GM23338 (cell line): Measurements from ENCODE around the gene ZMAT5.

Experiments
- CREB1 ChIP-seq: fragments of 250-450 bp; sonication (Bioruptor Pico); IDR thresholded peaks from 2 replicates; pipeline ENCODE4 v1.5.0; 2020; ENCODE audit warnings: low read depth, mild to moderate bottlenecking, moderate library complexity
- EZH2 ChIP-seq: fragments of 200-600 bp; sonication (generic); IDR thresholded peaks from one replicate; pipeline ENCODE4 v1.8.0; 2017; ENCODE audit warnings: antibody characterized with exemption, mild to moderate bottlenecking, low read depth; ENCODE audit not compliant: unreplicated experiment
- EZH2phosphoT487 ChIP-seq: fragments of 200-600 bp; sonication (generic); IDR thresholded peaks from one replicate; pipeline ENCODE4 v1.8.1; 2018; ENCODE audit warnings: antibody characterized with exemption; ENCODE audit not compliant: unreplicated experiment
- JUNB ChIP-seq: IDR thresholded peaks from one replicate; pipeline ENCODE4 v1.6.1; 2016; ENCODE audit warnings: antibody characterized with exemption; ENCODE audit not compliant: unreplicated experiment
- POLR2AphosphoS5 ChIP-seq: IDR thresholded peaks from 2 replicates; pipeline ENCODE4 v1.6.1; 2016; ENCODE audit warnings: antibody characterized with exemption, low read depth
- ZNF114 ChIP-seq: fragments of 250-450 bp; sonication (Bioruptor Pico); IDR thresholded peaks from 2 replicates; pipeline ENCODE4 v1.5.0; 2020; ENCODE audit warnings: mild to moderate bottlenecking, moderate library complexity
- ZNF331 ChIP-seq: fragments of 250-450 bp; sonication (Bioruptor Pico); IDR thresholded peaks from 2 replicates; pipeline ENCODE4 v1.5.0; 2020; ENCODE audit warnings: low read depth, mild to moderate bottlenecking, moderate library complexity
- TF ChIP-seq, protein P1 (sequence below), 2 experiments: fragments of 200-600 bp in 1 of 2; sonication (generic) in 1 of 2; conservative IDR thresholded peaks; 2 replicates each; pipeline versions ENCODE4 v1.5.1 to v1.6.1; 2016 to 2017; ENCODE audit warnings: antibody characterized with exemption in 2 of 2, low read depth in 2 of 2, mild to moderate bottlenecking in 2 of 2, moderate library complexity in 1 of 2
- TF ChIP-seq, protein P2 (sequence below): IDR thresholded peaks from one replicate; pipeline ENCODE4 v1.6.1; 2018; ENCODE audit warnings: antibody characterized with exemption; ENCODE audit not compliant: unreplicated experiment
- TF ChIP-seq, protein P3 (sequence below): fragments of 250-450 bp; sonication (Bioruptor Pico); IDR thresholded peaks from 2 replicates; pipeline ENCODE4 v1.5.0; 2020; ENCODE audit warnings: mild to moderate bottlenecking, moderate library complexity

DNA sequence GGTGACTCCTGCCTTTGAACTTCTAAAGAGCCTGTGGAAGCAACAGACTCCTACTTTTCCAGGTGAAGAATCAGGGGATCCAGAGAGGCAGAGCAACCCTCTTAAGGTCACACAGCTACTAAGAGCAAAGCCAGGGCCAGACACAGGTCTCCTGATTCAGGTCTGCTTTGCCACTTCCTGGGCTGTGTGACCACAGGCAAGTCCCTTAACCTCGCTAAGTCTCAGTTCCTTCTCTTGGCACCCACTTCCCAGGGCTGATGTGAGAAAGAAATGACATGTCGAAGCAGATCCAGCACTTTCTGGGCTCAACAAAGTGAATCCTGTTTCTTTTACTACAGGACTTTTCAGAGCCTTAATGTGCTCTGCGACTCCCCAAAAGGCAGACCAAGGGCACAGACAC is 30.5 kb upstream of the ZMAT5 start:
- no peak for TF ChIP-seq EZH2
- TF ChIP-seq, protein P1, sequence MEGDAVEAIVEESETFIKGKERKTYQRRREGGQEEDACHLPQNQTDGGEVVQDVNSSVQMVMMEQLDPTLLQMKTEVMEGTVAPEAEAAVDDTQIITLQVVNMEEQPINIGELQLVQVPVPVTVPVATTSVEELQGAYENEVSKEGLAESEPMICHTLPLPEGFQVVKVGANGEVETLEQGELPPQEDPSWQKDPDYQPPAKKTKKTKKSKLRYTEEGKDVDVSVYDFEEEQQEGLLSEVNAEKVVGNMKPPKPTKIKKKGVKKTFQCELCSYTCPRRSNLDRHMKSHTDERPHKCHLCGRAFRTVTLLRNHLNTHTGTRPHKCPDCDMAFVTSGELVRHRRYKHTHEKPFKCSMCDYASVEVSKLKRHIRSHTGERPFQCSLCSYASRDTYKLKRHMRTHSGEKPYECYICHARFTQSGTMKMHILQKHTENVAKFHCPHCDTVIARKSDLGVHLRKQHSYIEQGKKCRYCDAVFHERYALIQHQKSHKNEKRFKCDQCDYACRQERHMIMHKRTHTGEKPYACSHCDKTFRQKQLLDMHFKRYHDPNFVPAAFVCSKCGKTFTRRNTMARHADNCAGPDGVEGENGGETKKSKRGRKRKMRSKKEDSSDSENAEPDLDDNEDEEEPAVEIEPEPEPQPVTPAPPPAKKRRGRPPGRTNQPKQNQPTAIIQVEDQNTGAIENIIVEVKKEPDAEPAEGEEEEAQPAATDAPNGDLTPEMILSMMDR (conservative IDR thresholded peaks at IDR 0.05; ENCODE audit: low read depth in 2 of 2) = no peak
- no peak for TF ChIP-seq EZH2phosphoT487
- TF ChIP-seq, protein P2, sequence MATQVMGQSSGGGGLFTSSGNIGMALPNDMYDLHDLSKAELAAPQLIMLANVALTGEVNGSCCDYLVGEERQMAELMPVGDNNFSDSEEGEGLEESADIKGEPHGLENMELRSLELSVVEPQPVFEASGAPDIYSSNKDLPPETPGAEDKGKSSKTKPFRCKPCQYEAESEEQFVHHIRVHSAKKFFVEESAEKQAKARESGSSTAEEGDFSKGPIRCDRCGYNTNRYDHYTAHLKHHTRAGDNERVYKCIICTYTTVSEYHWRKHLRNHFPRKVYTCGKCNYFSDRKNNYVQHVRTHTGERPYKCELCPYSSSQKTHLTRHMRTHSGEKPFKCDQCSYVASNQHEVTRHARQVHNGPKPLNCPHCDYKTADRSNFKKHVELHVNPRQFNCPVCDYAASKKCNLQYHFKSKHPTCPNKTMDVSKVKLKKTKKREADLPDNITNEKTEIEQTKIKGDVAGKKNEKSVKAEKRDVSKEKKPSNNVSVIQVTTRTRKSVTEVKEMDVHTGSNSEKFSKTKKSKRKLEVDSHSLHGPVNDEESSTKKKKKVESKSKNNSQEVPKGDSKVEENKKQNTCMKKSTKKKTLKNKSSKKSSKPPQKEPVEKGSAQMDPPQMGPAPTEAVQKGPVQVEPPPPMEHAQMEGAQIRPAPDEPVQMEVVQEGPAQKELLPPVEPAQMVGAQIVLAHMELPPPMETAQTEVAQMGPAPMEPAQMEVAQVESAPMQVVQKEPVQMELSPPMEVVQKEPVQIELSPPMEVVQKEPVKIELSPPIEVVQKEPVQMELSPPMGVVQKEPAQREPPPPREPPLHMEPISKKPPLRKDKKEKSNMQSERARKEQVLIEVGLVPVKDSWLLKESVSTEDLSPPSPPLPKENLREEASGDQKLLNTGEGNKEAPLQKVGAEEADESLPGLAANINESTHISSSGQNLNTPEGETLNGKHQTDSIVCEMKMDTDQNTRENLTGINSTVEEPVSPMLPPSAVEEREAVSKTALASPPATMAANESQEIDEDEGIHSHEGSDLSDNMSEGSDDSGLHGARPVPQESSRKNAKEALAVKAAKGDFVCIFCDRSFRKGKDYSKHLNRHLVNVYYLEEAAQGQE = no peak
- no peak for TF ChIP-seq POLR2AphosphoS5
- no peak for TF ChIP-seq JUNB
- no peak for TF ChIP-seq ZNF331 (CRISPR knock-in tag)
- no peak for TF ChIP-seq CREB1 (CRISPR knock-in tag)
- TF ChIP-seq, protein P3, sequence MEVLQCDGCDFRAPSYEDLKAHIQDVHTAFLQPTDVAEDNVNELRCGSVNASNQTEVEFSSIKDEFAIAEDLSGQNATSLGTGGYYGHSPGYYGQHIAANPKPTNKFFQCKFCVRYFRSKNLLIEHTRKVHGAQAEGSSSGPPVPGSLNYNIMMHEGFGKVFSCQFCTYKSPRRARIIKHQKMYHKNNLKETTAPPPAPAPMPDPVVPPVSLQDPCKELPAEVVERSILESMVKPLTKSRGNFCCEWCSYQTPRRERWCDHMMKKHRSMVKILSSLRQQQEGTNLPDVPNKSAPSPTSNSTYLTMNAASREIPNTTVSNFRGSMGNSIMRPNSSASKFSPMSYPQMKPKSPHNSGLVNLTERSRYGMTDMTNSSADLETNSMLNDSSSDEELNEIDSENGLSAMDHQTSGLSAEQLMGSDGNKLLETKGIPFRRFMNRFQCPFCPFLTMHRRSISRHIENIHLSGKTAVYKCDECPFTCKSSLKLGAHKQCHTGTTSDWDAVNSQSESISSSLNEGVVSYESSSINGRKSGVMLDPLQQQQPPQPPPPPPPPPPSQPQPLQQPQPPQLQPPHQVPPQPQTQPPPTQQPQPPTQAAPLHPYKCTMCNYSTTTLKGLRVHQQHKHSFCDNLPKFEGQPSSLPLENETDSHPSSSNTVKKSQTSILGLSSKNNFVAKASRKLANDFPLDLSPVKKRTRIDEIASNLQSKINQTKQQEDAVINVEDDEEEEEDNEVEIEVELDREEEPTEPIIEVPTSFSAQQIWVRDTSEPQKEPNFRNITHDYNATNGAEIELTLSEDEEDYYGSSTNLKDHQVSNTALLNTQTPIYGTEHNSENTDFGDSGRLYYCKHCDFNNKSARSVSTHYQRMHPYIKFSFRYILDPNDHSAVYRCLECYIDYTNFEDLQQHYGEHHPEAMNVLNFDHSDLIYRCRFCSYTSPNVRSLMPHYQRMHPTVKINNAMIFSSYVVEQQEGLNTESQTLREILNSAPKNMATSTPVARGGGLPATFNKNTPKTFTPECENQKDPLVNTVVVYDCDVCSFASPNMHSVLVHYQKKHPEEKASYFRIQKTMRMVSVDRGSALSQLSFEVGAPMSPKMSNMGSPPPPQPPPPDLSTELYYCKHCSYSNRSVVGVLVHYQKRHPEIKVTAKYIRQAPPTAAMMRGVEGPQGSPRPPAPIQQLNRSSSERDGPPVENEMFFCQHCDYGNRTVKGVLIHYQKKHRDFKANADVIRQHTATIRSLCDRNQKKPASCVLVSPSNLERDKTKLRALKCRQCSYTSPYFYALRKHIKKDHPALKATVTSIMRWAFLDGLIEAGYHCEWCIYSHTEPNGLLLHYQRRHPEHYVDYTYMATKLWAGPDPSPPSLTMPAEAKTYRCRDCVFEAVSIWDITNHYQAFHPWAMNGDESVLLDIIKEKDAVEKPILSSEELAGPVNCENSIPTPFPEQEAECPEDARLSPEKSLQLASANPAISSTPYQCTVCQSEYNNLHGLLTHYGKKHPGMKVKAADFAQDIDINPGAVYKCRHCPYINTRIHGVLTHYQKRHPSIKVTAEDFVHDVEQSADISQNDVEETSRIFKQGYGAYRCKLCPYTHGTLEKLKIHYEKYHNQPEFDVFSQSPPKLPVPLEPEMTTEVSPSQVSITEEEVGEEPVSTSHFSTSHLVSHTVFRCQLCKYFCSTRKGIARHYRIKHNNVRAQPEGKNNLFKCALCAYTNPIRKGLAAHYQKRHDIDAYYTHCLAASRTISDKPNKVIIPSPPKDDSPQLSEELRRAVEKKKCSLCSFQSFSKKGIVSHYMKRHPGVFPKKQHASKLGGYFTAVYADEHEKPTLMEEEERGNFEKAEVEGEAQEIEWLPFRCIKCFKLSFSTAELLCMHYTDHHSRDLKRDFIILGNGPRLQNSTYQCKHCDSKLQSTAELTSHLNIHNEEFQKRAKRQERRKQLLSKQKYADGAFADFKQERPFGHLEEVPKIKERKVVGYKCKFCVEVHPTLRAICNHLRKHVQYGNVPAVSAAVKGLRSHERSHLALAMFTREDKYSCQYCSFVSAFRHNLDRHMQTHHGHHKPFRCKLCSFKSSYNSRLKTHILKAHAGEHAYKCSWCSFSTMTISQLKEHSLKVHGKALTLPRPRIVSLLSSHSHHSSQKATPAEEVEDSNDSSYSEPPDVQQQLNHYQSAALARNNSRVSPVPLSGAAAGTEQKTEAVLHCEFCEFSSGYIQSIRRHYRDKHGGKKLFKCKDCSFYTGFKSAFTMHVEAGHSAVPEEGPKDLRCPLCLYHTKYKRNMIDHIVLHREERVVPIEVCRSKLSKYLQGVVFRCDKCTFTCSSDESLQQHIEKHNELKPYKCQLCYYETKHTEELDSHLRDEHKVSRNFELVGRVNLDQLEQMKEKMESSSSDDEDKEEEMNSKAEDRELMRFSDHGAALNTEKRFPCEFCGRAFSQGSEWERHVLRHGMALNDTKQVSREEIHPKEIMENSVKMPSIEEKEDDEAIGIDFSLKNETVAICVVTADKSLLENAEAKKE (CRISPR knock-in tag) = no peak
- no peak for TF ChIP-seq ZNF114
